ENCODE results near the gene PI3.
"Not testable (repeated sequence)": the region's sequence is repeated elsewhere in the genome, so short reads cannot be mapped to it uniquely, and the experiment has no call there.

PI3 gene, protein sequence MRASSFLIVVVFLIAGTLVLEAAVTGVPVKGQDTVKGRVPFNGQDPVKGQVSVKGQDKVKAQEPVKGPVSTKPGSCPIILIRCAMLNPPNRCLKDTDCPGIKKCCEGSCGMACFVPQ

DNA sequence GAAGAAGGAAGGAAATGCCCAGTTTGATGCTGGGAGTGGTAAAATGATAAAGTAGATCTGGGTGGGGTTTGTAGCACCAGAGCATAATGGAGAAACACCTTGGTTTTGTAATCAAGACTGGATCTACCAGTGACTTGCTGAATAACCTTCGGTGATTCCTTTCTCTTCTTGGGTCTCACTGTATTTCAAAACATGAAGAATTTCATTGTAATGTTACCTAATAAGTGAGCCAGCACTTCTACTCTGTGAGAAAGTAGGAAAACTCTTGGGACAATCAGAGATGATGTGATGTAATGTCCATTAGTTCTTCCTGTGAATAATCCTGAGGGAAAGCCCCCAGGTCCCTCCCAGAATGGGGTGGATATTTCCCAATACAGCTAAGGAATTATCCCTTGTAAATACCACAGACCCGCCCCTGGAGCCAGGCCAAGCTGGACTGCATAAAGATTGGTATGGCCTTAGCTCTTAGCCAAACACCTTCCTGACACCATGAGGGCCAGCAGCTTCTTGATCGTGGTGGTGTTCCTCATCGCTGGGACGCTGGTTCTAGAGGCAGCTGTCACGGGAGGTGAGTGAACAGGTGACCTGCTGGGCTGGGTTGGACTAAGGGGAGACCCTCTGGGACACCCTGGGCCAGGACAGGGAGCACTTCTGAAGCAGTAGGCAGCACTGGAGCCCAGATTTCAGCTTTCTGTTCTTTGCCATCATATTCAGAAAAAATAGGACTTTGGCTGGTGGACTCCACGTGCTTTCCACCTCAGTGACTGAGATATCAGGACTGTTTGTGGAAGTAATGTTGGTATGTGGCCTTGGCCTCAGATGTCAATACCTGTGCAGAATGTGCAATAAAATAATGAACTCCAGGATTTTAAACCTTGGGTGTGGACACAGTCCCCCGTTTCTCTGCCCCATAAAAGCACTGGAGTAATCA lies at the start of gene PI3:
TSS of gene PI3 (plus strand) at position 469 of the 931 bp plus-strand sequence. CDS start at position 490, 21 bp downstream.
- no peak for DNase-seq (ENCODE audit: extremely low read depth in 1 of 2, low read depth in 1 of 2)

DNA sequence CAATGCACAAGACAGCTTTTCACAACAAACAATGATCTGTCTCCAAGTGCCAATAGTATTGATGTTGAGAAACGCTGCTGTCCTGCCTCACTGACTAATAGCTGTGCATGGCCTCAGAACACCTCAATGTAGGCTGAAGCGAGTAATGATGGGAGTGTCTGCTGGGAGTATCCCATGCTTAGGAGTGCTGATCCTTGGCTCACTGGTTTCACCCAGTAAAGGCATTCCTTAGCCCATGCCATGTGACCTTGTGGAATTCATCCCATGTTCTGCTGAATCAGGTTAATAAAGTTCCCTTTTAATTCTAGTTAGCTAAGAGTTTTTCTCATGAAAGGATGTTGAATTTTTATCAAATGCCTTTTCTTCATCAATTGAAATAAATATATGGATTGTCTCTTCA lies 46.6 kb upstream of the PI3 start:
- no peak for DNase-seq (ENCODE audit: extremely low read depth in 1 of 2, low read depth in 1 of 2)

- DNase-seq (ENCODE audit: extremely low read depth in 1 of 2, low read depth in 1 of 2) = no peak
These were observed 37.8 kb upstream of the PI3 start for GRCh38 chr20:45136911-45137310.

- peak in 1 of 2 donors; percentile 24 for DNase-seq (ENCODE audit: extremely low read depth in 1 of 2, low read depth in 1 of 2)
These were observed 36.0 kb upstream of the PI3 start for GRCh38 chr20:45138561-45139300.

DNA sequence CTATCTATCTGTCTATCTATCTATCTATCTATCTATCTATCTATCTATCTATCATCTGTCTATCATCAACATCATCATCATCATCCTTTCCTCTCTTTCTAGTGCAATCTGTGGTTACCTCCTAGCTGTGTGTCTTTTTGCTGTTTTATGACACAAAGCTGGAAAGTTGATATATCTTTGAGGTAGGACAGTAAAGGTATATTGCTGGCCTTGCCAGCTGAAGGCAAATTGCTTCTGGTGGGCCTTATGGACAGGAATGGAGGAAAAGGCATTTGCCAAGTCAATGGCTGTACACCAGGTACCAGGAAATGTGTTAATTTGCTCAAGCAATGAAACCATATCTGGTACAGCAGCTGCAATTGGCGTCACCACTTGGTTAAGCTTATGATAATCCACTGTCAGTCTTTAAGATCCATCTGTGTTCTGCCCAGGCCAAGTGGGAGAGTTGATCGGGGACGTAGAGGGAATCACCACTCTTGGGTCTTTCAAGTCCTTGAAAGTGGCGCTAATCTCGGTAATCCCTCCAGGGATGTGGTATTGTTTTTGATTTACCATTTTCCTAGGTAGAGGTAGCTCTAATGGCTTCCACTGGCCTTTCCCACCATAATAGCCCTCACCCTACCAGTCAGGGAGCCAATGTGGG lies 34.8 kb upstream of the PI3 start:
- not testable (repeated sequence) for DNase-seq (ENCODE audit: extremely low read depth in 1 of 2, low read depth in 1 of 2)

DNA sequence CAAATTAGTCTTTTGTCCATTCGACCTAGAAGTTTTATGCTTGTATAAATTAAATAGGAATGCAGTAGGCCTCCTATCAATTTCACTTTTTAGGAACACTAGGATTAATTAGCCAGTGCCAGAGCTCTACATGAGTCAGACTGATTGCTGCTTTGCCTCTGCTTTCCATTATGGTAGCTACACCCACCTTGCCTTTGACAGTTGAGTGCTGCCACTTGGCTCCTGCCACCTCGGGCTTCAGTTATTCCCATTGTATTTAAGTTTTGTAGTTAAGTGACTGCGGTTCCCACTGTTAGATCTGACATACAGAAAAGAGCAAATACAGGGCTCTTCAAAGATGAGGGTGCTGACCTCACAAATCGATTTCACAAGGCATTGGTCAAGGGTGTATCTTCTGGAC lies 33.9 kb upstream of the PI3 start:
- DNase-seq (ENCODE audit: extremely low read depth in 1 of 2, low read depth in 1 of 2) = no peak

DNA sequence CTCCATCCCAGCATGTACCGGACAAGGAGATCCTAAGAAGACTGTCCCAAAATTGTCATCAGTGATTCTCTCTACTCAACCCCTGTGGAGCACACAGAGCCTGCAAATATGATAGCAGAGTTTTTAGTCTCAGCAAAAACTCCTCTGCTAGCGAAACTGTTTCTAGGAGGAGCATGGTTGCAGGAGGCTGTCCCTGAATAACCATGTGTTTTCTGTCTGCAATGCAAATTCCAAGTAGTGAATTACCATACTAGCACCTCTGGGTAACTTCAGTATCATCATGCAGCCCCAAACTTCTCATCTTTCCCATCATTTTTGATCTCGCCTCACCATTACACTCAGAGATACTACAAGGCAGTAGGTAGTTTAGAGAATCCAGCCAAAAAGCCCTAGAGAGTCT lies 25.6 kb upstream of the PI3 start:
- no peak for DNase-seq (ENCODE audit: extremely low read depth in 1 of 2, low read depth in 1 of 2)

DNA sequence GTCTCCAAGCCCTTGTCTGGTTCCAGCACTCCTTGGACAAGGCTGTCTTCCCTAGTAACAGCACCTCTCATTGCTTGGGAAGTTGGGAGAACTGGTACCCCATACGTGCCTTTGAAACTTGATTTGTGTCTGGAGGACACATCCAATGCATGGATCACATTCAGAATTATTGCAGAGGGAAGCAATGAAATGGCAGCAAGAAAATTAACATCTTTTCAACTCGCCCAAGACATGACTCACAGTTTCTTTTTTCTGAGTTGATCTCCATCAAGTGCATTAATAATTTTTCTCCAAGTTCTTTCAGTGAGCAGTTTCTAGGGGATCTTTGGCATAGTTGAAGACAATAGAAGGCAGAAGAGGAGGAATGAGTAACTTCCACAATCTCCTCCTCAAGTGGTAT lies 22.3 kb upstream of the PI3 start:
- DNase-seq (ENCODE audit: extremely low read depth in 1 of 2, low read depth in 1 of 2) = no peak

- no peak for DNase-seq (ENCODE audit: extremely low read depth in 1 of 2, low read depth in 1 of 2)
These were observed 21.6 kb upstream of the PI3 start for GRCh38 chr20:45153147-45153546.

- no peak for DNase-seq (ENCODE audit: extremely low read depth in 1 of 2, low read depth in 1 of 2)
These were observed 20.9 kb upstream of the PI3 start for GRCh38 chr20:45153752-45154151.

DNA sequence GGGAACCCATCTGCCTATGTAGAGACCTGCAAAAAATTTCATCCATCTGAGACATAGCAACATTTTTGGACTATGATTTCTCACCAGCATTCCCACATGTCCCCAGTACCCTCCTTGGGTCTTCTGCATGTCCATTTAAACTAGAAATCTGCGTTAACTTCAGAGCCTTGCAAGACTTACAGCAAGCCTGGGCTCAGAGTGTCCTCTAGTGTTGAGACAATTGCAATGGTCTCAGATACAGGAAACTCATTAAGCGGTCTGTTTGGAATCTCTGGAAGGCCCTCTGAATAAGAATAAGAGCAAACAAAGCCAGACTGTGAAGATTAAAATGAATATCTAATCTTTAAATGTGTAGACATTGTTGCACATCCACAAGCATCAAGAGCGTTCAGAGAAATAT lies 20.5 kb upstream of the PI3 start:
- no peak for DNase-seq (ENCODE audit: extremely low read depth in 1 of 2, low read depth in 1 of 2)

GRCh38 chr20:45154794-45155193 lies 19.9 kb upstream of the PI3 start:
- DNase-seq (ENCODE audit: extremely low read depth in 1 of 2, low read depth in 1 of 2) = not testable (repeated sequence)

- no peak for DNase-seq (ENCODE audit: extremely low read depth in 1 of 2, low read depth in 1 of 2)
These were observed 18.0 kb upstream of the PI3 start for GRCh38 chr20:45156713-45157112.

DNA sequence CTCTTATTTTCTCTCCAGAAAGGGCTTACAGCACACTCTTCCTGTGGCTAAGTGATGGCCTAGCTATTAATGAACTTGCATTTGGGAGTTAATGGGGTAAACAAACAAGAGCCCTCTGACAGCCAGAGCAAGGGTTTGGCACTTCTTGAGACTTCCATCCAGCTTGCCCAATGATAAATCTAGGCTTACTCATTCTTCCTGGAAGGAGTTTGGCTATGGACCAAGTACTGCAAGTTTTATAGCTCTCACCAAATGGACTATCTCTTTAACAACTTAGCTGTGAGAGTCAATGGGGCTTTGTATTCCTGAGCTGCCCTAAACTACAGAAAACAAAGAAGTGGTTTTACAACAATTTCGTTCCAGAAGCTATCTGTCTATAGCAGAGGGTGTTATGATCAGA lies 16.7 kb upstream of the PI3 start:
- no peak for DNase-seq (ENCODE audit: extremely low read depth in 1 of 2, low read depth in 1 of 2)

DNA sequence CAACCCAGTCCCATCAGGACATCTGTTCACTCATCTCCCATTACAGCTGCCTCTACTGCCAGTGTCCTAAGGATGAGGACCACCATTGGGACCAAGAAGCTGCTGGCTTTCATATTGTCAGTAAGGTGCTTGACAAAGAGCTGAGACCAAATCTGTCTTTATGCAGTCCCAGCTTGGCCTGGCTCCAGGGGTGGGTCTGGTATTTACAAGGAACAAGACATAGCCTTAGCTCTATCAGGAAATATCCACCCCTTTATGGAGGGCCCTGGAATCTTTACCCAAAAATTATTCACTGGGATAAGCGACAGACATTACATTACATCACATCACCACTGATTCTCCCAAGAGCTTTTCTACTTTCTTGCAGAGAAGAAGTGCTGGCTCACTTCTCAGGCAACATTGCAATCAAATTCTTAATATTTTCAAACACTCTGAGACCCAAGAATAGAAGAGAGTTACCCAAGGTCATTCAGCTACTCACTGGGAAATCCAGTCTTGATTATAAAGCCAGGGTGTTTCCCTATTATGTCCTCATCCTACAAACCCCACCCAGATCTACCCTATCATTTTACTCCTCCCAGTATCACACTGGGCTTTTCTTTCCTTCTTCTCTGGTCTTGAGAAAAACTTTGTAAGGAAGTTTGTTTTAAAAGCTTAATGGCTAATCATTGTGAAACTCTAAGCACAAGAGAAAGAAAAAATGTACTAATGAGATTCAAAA lies 11.5 kb upstream of the PI3 start:
- DNase-seq (ENCODE audit: extremely low read depth in 1 of 2, low read depth in 1 of 2) = no peak

DNA sequence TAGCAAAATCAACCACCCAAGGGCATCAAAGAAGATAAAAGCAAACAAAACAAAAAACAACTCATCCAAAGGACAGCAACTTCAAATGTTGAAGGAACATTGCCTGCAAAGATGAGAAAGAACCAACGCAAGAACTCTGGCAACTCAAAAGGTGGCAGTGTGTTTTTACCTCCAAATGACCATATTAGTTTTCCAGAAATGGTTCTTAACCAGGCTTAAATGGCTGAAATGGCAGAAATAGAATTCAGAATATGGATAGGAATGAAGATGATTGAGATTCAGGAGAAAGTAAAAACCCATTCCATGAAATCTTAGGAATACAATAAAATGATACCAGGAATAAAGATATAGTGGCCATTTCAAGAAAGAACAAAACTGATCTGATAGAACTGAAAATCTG lies 9.8 kb upstream of the PI3 start:
- DNase-seq (ENCODE audit: extremely low read depth in 1 of 2, low read depth in 1 of 2) = no peak

- no peak for DNase-seq (ENCODE audit: extremely low read depth in 1 of 2, low read depth in 1 of 2)
These were observed 1.2 kb upstream of the PI3 start for GRCh38 chr20:45173522-45173921.

- DNase-seq (ENCODE audit: extremely low read depth in 1 of 2, low read depth in 1 of 2) = no peak
These were observed 2.0 kb downstream of the PI3 start for GRCh38 chr20:45176526-45177267.

DNA sequence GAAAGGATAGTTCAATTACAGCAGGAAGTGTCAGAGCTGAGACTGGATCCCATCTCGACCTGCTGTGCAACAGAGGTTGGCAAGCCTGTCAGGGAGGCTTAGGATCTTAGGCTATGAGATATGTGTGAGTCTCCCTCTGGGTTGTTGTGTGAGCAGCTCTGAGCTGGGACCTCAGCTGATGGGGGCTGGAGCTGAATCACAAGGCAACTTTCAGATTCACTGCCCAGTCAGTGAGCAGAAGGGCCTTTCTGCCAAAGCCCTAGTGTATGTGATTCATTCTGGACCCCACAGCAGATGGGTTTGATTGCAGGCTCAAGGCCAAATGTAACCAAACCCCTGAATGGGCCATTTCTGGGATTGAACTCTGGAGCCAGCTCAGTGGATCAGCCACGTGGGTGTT lies 4.5 kb downstream of the PI3 start:
- no peak for DNase-seq (ENCODE audit: extremely low read depth in 1 of 2, low read depth in 1 of 2)

- DNase-seq (ENCODE audit: extremely low read depth in 1 of 2, low read depth in 1 of 2) = no peak
These were observed 6.9 kb downstream of the PI3 start for GRCh38 chr20:45181639-45182038.
